ENCODE data around the gene BCL11A. TPM values are rescaled to one million over a fixed set of nuclear protein-coding genes. Genes with fewer than 3 reads are reported as not detected.

Gene BCL11A
- polyA plus RNA-seq, 1 donor (not counting 4 experiments of a cell fraction or from before 2014, with no cell fraction given), result 5.0 TPM

GRCh38 chr2:60416221-60417008 is 137.0 kb downstream of the BCL11A start:
- no peak overlapping the region for H2AFZ ChIP-seq (ENCODE audit: control insufficient read depth, low read length)
- TF ChIP-seq, protein P1, sequence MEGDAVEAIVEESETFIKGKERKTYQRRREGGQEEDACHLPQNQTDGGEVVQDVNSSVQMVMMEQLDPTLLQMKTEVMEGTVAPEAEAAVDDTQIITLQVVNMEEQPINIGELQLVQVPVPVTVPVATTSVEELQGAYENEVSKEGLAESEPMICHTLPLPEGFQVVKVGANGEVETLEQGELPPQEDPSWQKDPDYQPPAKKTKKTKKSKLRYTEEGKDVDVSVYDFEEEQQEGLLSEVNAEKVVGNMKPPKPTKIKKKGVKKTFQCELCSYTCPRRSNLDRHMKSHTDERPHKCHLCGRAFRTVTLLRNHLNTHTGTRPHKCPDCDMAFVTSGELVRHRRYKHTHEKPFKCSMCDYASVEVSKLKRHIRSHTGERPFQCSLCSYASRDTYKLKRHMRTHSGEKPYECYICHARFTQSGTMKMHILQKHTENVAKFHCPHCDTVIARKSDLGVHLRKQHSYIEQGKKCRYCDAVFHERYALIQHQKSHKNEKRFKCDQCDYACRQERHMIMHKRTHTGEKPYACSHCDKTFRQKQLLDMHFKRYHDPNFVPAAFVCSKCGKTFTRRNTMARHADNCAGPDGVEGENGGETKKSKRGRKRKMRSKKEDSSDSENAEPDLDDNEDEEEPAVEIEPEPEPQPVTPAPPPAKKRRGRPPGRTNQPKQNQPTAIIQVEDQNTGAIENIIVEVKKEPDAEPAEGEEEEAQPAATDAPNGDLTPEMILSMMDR (optimal IDR thresholded peaks at IDR 0.05 in 1 of 3, IDR thresholded peaks at IDR 0.05 in 1 of 3, conservative IDR thresholded peaks at IDR 0.05 in 1 of 3; ENCODE audit: extremely low read depth in 1 of 3, insufficient read depth in 2 of 3, low read length in 3 of 3), result no peak
- TF ChIP-seq EZH2 (IDR thresholded peaks at IDR 0.05; ENCODE audit: low read length), result no peak
- no peaks in the 10 kb centered on the region for H3K36me3 ChIP-seq (ENCODE audit: control insufficient read depth in 2 of 2, extremely low read depth in 1 of 2, insufficient read depth in 2 of 2, low read length in 2 of 2)
- H3K4me2 ChIP-seq (ENCODE audit: control insufficient read depth, extremely low read depth, insufficient read depth, low read depth, low read length), result no peak overlapping the region
- H3K27me3 ChIP-seq (ENCODE audit: control insufficient read depth, extremely low read depth, insufficient read depth, low read length), result no peaks in the 10 kb centered on the region
- H3K4me1 ChIP-seq (ENCODE audit: control insufficient read depth, extremely low read depth, insufficient read depth, low read length), result no peaks in the 10 kb centered on the region
- no peaks in the 10 kb centered on the region for H4K20me1 ChIP-seq (ENCODE audit: control insufficient read depth, extremely low read depth, insufficient read depth, low read length)
- DNase-seq (ENCODE audit: low read depth, low spot score) (no peak), FAIRE-seq (no peak)
- H3K79me2 ChIP-seq (ENCODE audit: control insufficient read depth, insufficient read depth, low read length), result no peaks in the 10 kb centered on the region
- no peaks in the 10 kb centered on the region for H3K9me1 ChIP-seq (ENCODE audit: control insufficient read depth, extremely low read depth, insufficient read depth, low read length)
- no peak overlapping the region for H3K4me3 ChIP-seq (ENCODE audit: control insufficient read depth in 2 of 3, extremely low read depth in 1 of 3, insufficient read depth in 2 of 3, low read depth in 1 of 3, low read length in 3 of 3)
- H3K9me3 ChIP-seq (ENCODE audit: control insufficient read depth, low read depth, low read length), result no peaks in the 10 kb centered on the region
- dilution Hi-C loops (cut with MboI; ENCODE audit: extremely low pct_ligation_motif_present, low sequenced_read_pairs), result no loop called here
- H3K27ac ChIP-seq (ENCODE audit: control insufficient read depth, insufficient read depth, low read length), result no peak overlapping the region
- H3K9ac ChIP-seq (ENCODE audit: control insufficient read depth, extremely low read depth, insufficient read depth, low read length), result no peak overlapping the region

GRCh38 chr2:60415814-60416213 is 137.6 kb downstream of the BCL11A start:
- Histone ChIP-seq H3K79me2 (ENCODE audit: control insufficient read depth, insufficient read depth, low read length) (no peaks in the 10 kb centered on the region), H3K27ac (ENCODE audit: control insufficient read depth, insufficient read depth, low read length) (no peak overlapping the region), H3K9me1 (ENCODE audit: control insufficient read depth, extremely low read depth, insufficient read depth, low read length) (no peaks in the 10 kb centered on the region), H3K9ac (ENCODE audit: control insufficient read depth, extremely low read depth, insufficient read depth, low read length) (no peak overlapping the region), H3K4me1 (ENCODE audit: control insufficient read depth, extremely low read depth, insufficient read depth, low read length) (no peaks in the 10 kb centered on the region), H3K36me3 (ENCODE audit: control insufficient read depth in 2 of 2, extremely low read depth in 1 of 2, insufficient read depth in 2 of 2, low read length in 2 of 2) (no peaks in the 10 kb centered on the region), H3K4me2 (ENCODE audit: control insufficient read depth, extremely low read depth, insufficient read depth, low read depth, low read length) (no peak overlapping the region), H3K4me3 (ENCODE audit: control insufficient read depth in 2 of 3, extremely low read depth in 1 of 3, insufficient read depth in 2 of 3, low read depth in 1 of 3, low read length in 3 of 3) (no peak overlapping the region), H3K27me3 (ENCODE audit: control insufficient read depth, extremely low read depth, insufficient read depth, low read length) (no peaks in the 10 kb centered on the region), H3K9me3 (ENCODE audit: control insufficient read depth, low read depth, low read length) (no peaks in the 10 kb centered on the region), H2AFZ (ENCODE audit: control insufficient read depth, low read length) (no peak overlapping the region), H4K20me1 (ENCODE audit: control insufficient read depth, extremely low read depth, insufficient read depth, low read length) (no peaks in the 10 kb centered on the region)
- TF ChIP-seq EZH2 (IDR thresholded peaks at IDR 0.05; ENCODE audit: low read length), result no peak
- FAIRE-seq, result no peak
- dilution Hi-C loops (cut with MboI; ENCODE audit: extremely low pct_ligation_motif_present, low sequenced_read_pairs), result no loop called here
- DNase-seq (ENCODE audit: low read depth, low spot score), result no peak

Measured in keratinocyte (primary cell).